AG10803 (cell line): Measurements from ENCODE around the gene RSU1.

Experiments
- DNase-seq: peaks from one replicate; pipeline ENCODE4 v3.0.0; 2010; ENCODE audit warnings: low read depth
- H3K4me3 ChIP-seq: 2 replicates; pipeline ENCODE4 v1.5.1; 2011; ENCODE audit warnings: mild to moderate bottlenecking, low read length, control low read depth
- CTCF ChIP-seq: conservative IDR thresholded peaks from 2 replicates; pipeline ENCODE4 v1.5.1; 2011; ENCODE audit warnings: mild to moderate bottlenecking, low read length, control low read depth, inconsistent platforms

Gene RSU1

GRCh38 chr10:16559236-16559773 is 257.9 kb downstream of the RSU1 start:
- no peak overlapping the region for H3K4me3 ChIP-seq
- no peak for DNase-seq
- TF ChIP-seq CTCF = no peak

GRCh38 chr10:16547973-16548372 is 269.3 kb downstream of the RSU1 start:
- DNase-seq = no peak
- H3K4me3 ChIP-seq = no peak overlapping the region
- TF ChIP-seq CTCF = no peak

- DNase-seq = peak; percentile 46
- no peak overlapping the region for H3K4me3 ChIP-seq
- TF ChIP-seq CTCF = peak; percentile 87
Observed at GRCh38 chr10:16545116-16545736, 272.0 kb downstream of the RSU1 start.

- DNase-seq = no peak
- no peak overlapping the region for H3K4me3 ChIP-seq
- no peak for TF ChIP-seq CTCF
Observed at GRCh38 chr10:16544591-16544990, 272.6 kb downstream of the RSU1 start.

GRCh38 chr10:16544099-16544498 is 273.1 kb downstream of the RSU1 start:
- TF ChIP-seq CTCF = no peak
- H3K4me3 ChIP-seq = no peak overlapping the region
- DNase-seq = no peak
